ENCODE measurements around the gene ARHGAP42.

GRCh38 chr11:101028644-101029043 is 341.6 kb downstream of the ARHGAP42 start:
- TF ChIP-seq CTCF (IDR thresholded peaks at IDR 0.05; ENCODE audit: low read length) (no peak), EZH2 (IDR thresholded peaks at IDR 0.05; ENCODE audit: borderline replicate concordance, low read length) (no peak)

Measured in OCI-LY1 (cell line).